RKO (cell line): ENCODE data around the gene JOSD2.

Source experiments
- DNase-seq: peaks from one replicate; pipeline ENCODE4 v3.0.0-alpha.2; 2016; ENCODE audit warnings: low spot score

The JOSD2 gene

GRCh38 chr19:50514346-50515167 is 3.6 kb upstream of the JOSD2 start:
- DNase-seq, result no peak

GRCh38 chr19:50513746-50514345 is 2.9 kb upstream of the JOSD2 start, which contains the start of gene ASPDH:
Gene ASPDH (minus strand): TSS chr19:50513913. CDS start chr19:50513823, 90 bp downstream.
- no peak for DNase-seq

GRCh38 chr19:50512999-50513745 is 2.2 kb upstream of the JOSD2 start:
- no peak for DNase-seq

GRCh38 chr19:50512112-50512998 is 1.4 kb upstream of the JOSD2 start:
- DNase-seq, result no peak

GRCh38 chr19:50510700-50511068 is 307 bp downstream of the JOSD2 start:
- DNase-seq, result no peak

- no peak for DNase-seq
These were observed 795 bp downstream of the JOSD2 start for GRCh38 chr19:50510121-50510670.

GRCh38 chr19:50509366-50509765 is 1.6 kb downstream of the JOSD2 start:
- DNase-seq, result no peak

- no peak for DNase-seq
These were observed 2.2 kb downstream of the JOSD2 start for GRCh38 chr19:50508843-50509190.

GRCh38 chr19:50507376-50507775 is 3.6 kb downstream of the JOSD2 start:
- no peak for DNase-seq

- no peak for DNase-seq
These were observed 4.3 kb downstream of the JOSD2 start for GRCh38 chr19:50506700-50507099.

GRCh38 chr19:50505856-50506611 is 5.0 kb downstream of the JOSD2 start:
- DNase-seq, result no peak

GRCh38 chr19:50501568-50502475 is 9.2 kb downstream of the JOSD2 start:
- no peak for DNase-seq

GRCh38 chr19:50501186-50501567 is 9.8 kb downstream of the JOSD2 start:
- DNase-seq, result no peak

- no peak for DNase-seq
These were observed 10.2 kb downstream of the JOSD2 start for GRCh38 chr19:50500753-50501151.

- no peak for DNase-seq
These were observed 10.8 kb downstream of the JOSD2 start for GRCh38 chr19:50500060-50500752.

- DNase-seq, result no peak
These were observed 12.6 kb downstream of the JOSD2 start for GRCh38 chr19:50498219-50499056.

- DNase-seq, result no peak
These were observed 14.0 kb downstream of the JOSD2 start for GRCh38 chr19:50497022-50497405.
